ENCODE measurements around the gene DCT.

The DCT gene

DNA sequence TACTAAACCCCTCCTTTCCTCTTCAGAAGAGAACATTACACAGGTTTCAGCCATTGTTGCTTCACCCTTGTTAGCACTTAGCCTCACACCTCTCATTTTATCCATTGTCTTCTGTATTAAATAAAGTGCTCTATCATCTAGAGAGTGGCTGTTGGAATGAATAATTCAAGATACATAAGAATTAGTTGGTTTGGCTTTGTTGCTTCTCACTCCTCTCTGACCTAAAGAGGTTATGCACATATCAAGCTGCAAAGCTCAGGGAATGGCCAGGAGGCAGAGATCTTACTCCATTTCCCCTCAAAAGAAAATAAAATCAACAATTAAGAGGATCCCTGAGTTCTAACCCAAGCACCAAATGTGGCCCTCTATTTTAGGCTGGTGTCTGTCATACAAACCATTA, 79.7 kb downstream of the DCT start:
- Histone ChIP-seq H3K27ac (ENCODE audit: low read length) (no peak overlapping the region), H3K4me3 (ENCODE audit: low read length) (no peak overlapping the region), H3K4me1 (ENCODE audit: low read length) (no peaks in the 10 kb centered on the region), H2AFZ (ENCODE audit: low read length) (no peak overlapping the region), H3K36me3 (replicated peaks; ENCODE audit: insufficient read depth, low read length) (no peaks in the 10 kb centered on the region), H3K9me3 (replicated peaks; ENCODE audit: insufficient read depth, low read length) (no peaks in the 10 kb centered on the region), H3K27me3 (replicated peaks; ENCODE audit: insufficient read depth, low read length) (no peaks in the 10 kb centered on the region), H3F3A (ENCODE audit: insufficient read depth, low read length) (no peaks in the 10 kb centered on the region), H4K20me1 (ENCODE audit: insufficient read depth, low read length) (no peaks in the 10 kb centered on the region), H3K9me2 (replicated peaks; ENCODE audit: insufficient read depth, low read length) (no peaks in the 10 kb centered on the region), H3K79me2 (ENCODE audit: low read length) (no peaks in the 10 kb centered on the region), H3K4me2 (ENCODE audit: low read depth, low read length) (no peak overlapping the region), H3K9ac (ENCODE audit: low read length) (no peak overlapping the region)
- no peak for DNase-seq
- no peak for TF ChIP-seq CTCF (IDR thresholded peaks at IDR 0.05; ENCODE audit: low read length)
- TF ChIP-seq EZH2phosphoT487 (IDR thresholded peaks at IDR 0.05; ENCODE audit: low read length): no peak
- no peak for TF ChIP-seq EZH2 (optimal IDR thresholded peaks at IDR 0.05; ENCODE audit: low read depth, low read length)

GRCh38 chr13:94395860-94396259, 83.6 kb downstream of the DCT start:
- Histone ChIP-seq H3K4me3 (ENCODE audit: low read length) (no peak overlapping the region), H3K9me3 (replicated peaks; ENCODE audit: insufficient read depth, low read length) (no peaks in the 10 kb centered on the region), H3K9me2 (replicated peaks; ENCODE audit: insufficient read depth, low read length) (no peaks in the 10 kb centered on the region), H4K20me1 (ENCODE audit: insufficient read depth, low read length) (no peaks in the 10 kb centered on the region), H3K27ac (ENCODE audit: low read length) (no peak overlapping the region), H3K79me2 (ENCODE audit: low read length) (no peaks in the 10 kb centered on the region), H3F3A (ENCODE audit: insufficient read depth, low read length) (no peaks in the 10 kb centered on the region), H3K4me1 (ENCODE audit: low read length) (no peaks in the 10 kb centered on the region), H3K27me3 (replicated peaks; ENCODE audit: insufficient read depth, low read length) (no peaks in the 10 kb centered on the region), H3K36me3 (replicated peaks; ENCODE audit: insufficient read depth, low read length) (no peaks in the 10 kb centered on the region), H3K4me2 (ENCODE audit: low read depth, low read length) (no peak overlapping the region), H2AFZ (ENCODE audit: low read length) (no peak overlapping the region), H3K9ac (ENCODE audit: low read length) (no peak overlapping the region)
- TF ChIP-seq EZH2 (optimal IDR thresholded peaks at IDR 0.05; ENCODE audit: low read depth, low read length) (no peak), CTCF (IDR thresholded peaks at IDR 0.05; ENCODE audit: low read length) (no peak), EZH2phosphoT487 (IDR thresholded peaks at IDR 0.05; ENCODE audit: low read length) (no peak)
- DNase-seq: no peak

DNA sequence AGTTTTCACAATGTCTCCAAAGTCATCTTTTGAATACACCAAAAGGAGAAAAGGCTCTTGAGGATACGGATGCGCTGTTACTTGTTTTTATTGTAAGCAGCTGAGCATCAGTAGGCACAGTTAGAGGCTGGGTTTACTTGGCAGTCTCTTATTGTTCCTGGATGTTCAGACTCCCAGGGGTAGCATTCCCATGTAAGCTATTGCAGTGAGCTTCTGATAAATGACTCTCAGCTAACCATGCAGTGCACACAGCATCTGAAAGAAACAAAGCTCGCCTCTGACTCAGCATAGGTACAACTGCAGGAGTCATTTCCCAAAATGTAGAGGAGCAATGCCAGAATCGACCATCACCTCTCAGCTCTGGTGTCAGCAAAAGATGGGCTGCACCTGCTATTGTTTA, 84.8 kb downstream of the DCT start:
- Histone ChIP-seq H3K4me3 (ENCODE audit: low read length) (no peak overlapping the region), H3F3A (ENCODE audit: insufficient read depth, low read length) (no peaks in the 10 kb centered on the region), H3K27ac (ENCODE audit: low read length) (no peak overlapping the region), H3K9me3 (replicated peaks; ENCODE audit: insufficient read depth, low read length) (no peaks in the 10 kb centered on the region), H4K20me1 (ENCODE audit: insufficient read depth, low read length) (no peaks in the 10 kb centered on the region), H3K36me3 (replicated peaks; ENCODE audit: insufficient read depth, low read length) (no peaks in the 10 kb centered on the region), H3K4me1 (ENCODE audit: low read length) (no peaks in the 10 kb centered on the region), H3K4me2 (ENCODE audit: low read depth, low read length) (no peak overlapping the region), H3K79me2 (ENCODE audit: low read length) (no peaks in the 10 kb centered on the region), H3K9me2 (replicated peaks; ENCODE audit: insufficient read depth, low read length) (no peaks in the 10 kb centered on the region), H3K9ac (ENCODE audit: low read length) (no peak overlapping the region), H3K27me3 (replicated peaks; ENCODE audit: insufficient read depth, low read length) (no peaks in the 10 kb centered on the region), H2AFZ (ENCODE audit: low read length) (no peak overlapping the region)
- DNase-seq: no peak
- TF ChIP-seq EZH2 (optimal IDR thresholded peaks at IDR 0.05; ENCODE audit: low read depth, low read length) (no peak), CTCF (IDR thresholded peaks at IDR 0.05; ENCODE audit: low read length) (no peak), EZH2phosphoT487 (IDR thresholded peaks at IDR 0.05; ENCODE audit: low read length) (no peak)
